ENCODE measurements around the gene GSE1.

DNA sequence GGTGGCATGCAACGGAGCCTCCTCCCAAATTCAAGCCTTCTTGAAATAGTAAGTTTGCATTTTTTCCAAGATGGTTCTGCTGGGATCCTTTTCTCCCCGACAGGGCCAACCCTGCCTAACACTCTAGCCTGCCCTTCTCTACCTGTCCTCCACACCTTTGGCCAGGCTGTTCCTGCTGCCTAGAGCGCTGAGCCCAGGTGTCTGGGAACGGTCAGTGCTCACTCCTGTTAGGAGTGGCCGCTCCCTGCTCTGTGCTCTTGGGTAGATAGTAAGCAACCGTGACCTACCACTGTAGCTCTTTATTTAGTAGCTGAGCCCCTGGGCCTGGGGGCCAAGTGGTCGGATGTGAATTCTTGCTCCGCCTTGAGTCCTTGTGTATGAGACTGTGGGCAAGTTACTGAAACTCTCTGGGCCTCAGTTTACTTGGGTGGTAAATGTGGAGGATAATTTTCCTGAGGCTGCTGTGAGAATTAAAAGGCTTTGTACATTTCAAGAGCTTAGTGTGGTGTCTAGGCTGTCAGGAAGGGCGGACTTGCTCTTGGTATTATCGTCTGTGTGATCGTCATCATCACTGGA lies 44.0 kb upstream of the GSE1 start:
- TF ChIP-seq FOXA1 (IDR thresholded peaks at IDR 0.05): no peak
- TF ChIP-seq FOXK2 (IDR thresholded peaks at IDR 0.05): no peak
- TF ChIP-seq BHLHE40 (IDR thresholded peaks at IDR 0.05; ENCODE audit: borderline replicate concordance): no peak
- TF ChIP-seq, protein P1, sequence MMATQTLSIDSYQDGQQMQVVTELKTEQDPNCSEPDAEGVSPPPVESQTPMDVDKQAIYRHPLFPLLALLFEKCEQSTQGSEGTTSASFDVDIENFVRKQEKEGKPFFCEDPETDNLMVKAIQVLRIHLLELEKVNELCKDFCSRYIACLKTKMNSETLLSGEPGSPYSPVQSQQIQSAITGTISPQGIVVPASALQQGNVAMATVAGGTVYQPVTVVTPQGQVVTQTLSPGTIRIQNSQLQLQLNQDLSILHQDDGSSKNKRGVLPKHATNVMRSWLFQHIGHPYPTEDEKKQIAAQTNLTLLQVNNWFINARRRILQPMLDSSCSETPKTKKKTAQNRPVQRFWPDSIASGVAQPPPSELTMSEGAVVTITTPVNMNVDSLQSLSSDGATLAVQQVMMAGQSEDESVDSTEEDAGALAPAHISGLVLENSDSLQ (IDR thresholded peaks at IDR 0.05): no peak
- TF ChIP-seq FOXM1 (IDR thresholded peaks at IDR 0.05; ENCODE audit: borderline replicate concordance): no peak
